CD1c-positive myeloid dendritic cell (primary cell): ENCODE measurements around the gene HEXD.
"Not testable (repeated sequence)": the region's sequence is repeated elsewhere in the genome, so short reads cannot be mapped to it uniquely, and the experiment has no call there.

Experiments used
- DNase-seq: peaks from one replicate; pipeline ENCODE4 v3.0.0-alpha.2; 2016; ENCODE audit errors: extremely low spot score

Gene HEXD

GRCh38 chr17:82418001-82418986 lies at the start of gene HEXD, which contains the start of gene OGFOD3:
TSS of gene HEXD (plus strand) at chr17:82418347. CDS start at chr17:82419800, 1,453 bp downstream.
TSS of gene OGFOD3 (minus strand) at chr17:82418586. CDS start at chr17:82418485, 101 bp downstream.
- peak; percentile 92 for DNase-seq

- DNase-seq = no peak
Observed at GRCh38 chr17:82369211-82369610, 48.9 kb upstream of the HEXD start.

DNA sequence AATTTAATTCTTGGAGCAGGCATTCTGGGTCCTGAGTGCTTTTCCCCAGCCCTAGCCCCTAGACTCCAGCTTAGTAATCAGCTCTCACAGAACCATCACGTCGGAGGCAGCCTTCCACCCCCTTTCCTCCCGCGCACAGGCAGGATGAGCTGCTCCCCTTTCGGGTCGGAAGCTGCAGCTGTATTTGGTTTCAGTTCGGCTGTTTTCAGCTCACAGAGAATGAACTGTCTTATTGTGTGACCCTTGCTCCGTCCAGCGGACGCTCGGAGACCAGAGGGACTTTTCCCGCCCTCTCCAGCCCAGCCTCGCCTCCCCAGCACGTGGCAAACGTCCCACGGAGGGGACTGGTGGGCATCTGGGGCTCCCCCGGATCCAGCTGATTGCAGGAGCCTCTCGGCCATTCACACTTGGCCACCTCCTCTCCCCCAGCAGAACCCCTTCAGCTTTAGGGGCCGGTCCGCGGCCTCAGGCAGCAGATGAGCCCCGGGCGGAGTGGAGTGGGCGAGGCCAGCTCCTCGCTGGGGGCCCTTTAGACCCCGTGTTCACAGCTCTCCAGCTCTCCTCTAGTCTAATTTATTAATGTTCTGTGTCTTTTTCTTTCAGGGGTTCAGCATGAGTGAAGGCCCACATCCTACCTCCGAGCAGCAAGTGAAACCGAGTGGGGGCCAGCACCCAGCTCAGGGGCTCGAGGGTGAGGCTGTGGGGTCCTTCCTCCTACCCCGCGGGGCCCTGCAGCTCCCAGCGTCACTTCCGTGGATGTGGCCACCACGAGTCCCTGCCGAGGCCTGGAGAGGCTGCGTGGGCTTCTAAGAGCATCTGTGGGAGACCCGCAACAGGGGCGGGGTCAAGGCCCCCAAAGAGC lies 47.4 kb upstream of the HEXD start:
- DNase-seq = peak; percentile 42

DNA sequence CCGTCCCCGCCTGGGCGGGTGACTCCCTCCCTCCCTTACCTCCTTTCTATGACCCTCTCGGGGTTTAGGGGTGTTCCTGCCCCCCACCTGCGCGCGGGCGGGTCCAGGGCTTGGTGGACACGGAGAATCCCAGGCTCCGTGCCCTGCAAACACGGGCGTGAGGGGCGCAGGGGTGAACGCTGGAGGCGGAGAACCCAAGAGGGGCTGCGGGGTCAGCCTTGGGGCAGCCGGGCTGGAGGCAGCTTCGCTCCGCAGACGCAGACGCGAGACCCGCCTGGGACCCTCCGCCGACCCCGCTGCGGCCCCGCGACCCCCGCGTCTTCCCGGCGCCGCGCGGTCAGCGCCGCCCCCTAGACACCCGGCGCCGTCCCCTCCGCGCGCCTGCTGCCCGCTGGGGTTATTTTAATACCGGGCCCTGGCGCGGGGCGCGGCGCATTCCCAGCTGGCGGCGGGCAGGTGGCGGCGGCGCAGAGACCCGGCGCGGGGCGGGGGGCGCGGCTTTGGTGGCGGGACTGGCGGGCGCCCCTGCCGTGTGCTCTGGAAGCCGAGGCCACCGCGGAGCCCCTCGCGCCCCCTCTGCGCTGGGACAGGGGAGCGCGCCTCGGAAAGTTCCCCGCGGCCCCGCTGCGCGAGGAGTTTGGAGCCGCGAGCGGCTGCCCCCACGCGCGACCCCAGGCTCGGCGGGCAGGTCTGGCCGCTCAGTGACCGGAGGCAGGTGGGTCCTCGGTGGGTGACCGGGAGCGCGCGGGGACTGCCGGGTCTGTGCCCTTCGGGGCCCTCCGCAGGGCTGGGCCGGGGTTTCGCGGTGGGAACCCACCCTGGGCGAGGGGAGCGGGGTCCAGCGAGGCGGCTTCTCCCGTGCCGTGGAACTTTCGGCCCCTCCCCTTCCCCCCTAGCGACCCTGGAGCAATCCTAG lies 46.6 kb upstream of the HEXD start, which contains the start of gene UTS2R:
Gene UTS2R, plus strand, starts transcription at position 433 of the 916 bp plus-strand sequence. CDS start 2,560 bp downstream, outside the sequence.
- DNase-seq = no peak

- DNase-seq = peak; percentile 91
Observed at GRCh38 chr17:82372249-82373071, 45.7 kb upstream of the HEXD start.

DNA sequence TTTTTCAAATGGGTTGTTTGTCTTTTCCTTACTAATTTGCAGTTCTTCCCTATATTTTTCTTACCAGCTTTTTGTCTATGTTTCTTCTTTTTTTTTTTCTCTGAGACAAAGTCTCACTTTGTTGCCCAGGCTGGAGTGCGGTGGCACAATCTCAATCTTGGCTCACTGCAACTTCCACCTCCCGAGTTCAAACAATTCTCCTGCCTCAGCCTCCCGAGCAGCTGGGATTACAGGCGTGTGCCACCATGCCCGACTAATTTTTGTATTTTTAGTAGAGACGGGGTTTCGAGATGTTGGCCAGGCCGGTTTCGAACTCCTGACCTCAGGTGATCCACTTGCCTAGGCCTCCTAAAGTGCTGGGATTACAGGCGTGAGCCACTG lies 45.1 kb upstream of the HEXD start:
- DNase-seq = not testable (repeated sequence)

DNA sequence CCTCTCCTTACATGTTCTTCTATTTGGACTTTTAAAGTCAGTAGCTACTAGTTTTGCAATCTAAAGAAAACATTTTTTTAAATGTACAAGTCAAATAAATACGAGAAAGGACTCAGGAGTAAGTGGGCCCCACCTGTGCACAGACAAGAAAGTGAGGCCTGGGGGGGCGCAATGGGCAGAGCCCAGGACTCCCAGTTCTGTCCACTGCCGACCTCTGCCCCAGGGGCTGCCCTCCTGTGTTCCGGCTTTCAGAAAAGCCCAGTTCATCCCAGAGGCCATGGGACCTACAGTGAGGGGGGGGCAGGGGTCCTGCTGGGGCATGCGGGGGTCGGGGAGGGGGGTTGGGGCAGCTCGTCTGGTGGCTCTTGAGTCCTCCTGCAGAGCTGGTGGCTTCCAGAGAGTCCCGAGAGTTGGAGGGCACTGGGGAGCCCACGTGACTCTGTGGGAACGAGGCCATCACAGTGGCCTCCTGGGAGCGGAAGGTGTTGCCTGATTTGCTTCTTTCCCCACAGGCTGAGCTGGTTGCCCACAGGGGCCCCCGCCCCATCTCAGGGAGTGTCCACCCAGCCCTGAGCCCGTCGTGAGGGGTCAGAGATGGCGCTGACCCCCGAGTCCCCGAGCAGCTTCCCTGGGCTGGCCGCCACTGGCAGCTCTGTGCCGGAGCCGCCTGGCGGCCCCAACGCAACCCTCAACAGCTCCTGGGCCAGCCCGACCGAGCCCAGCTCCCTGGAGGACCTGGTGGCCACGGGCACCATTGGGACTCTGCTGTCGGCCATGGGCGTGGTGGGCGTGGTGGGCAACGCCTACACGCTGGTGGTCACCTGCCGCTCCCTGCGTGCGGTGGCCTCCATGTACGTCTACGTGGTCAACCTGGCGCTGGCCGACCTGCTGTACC lies 44.2 kb upstream of the HEXD start:
- no peak for DNase-seq

GRCh38 chr17:82374626-82375331 lies 43.4 kb upstream of the HEXD start:
- DNase-seq = no peak

GRCh38 chr17:82375359-82376041 lies 42.6 kb upstream of the HEXD start:
- no peak for DNase-seq

DNA sequence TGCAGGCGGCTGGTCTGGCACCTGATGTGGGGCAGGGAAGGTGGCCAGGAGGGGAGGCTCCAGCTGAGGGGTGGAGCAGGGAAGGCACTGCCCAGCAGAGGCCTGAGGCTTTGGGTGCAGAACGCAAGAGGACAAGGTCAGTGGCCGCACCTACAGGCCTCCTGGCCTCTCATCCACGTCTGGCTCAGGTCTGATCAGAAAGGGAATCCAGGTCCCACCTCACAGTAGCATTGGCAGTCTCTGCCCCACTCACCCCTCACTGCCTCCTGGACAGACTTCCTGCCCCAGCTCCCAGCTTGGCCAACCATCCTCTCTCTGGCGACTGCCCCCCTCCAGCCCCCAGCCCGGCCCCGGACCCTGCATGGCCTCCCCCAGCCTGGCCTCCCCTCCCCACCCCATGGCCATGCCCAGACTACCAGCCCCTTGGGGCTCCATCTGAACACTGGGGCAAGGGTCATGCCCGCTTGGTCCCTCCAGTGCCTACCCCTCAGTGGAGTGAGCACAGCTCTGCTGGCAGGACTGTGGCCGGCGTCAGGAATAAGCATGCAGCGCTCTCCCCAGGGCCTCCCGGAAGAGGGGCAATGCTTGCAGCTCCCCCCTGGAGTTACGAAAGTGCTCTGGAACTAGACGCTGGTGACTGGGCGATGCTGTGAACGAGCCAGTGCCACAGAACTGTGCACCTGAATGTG lies 42.0 kb upstream of the HEXD start:
- DNase-seq = no peak

DNA sequence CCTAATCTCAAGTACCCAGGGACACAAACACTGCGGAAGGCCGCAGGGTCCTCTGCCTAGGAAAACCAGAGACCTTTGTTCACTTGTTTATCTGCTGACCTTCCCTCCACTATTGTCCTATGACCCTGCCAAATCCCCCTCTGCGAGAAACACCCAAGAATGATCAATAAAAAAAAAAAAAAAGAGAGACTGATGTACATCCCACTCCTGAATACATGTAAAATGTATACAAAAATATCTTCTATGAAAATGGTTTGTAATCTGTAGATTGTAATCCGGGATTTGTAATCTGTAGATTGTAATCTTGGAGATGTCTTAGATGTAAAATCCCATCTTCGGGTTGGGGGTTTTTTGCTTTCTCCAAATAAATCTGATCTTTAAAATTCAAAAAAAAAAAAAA lies 40.9 kb upstream of the HEXD start:
- not testable (repeated sequence) for DNase-seq

GRCh38 chr17:82377924-82378740 lies 40.0 kb upstream of the HEXD start:
- no peak for DNase-seq

DNA sequence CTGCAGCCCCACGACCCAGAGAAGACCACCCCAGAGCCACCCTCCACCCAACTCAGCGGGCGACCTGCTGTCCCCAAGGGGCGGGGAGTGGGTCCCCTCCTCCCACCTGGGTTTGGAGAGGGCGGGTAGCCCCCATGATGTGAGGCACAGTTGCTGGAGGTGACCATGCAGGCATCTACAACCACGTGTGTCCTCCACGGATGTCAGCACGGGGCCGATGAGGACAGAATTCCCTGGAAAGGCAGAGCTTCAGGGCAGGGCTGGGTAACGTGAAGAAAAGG lies 39.5 kb upstream of the HEXD start:
- no peak for DNase-seq

DNA sequence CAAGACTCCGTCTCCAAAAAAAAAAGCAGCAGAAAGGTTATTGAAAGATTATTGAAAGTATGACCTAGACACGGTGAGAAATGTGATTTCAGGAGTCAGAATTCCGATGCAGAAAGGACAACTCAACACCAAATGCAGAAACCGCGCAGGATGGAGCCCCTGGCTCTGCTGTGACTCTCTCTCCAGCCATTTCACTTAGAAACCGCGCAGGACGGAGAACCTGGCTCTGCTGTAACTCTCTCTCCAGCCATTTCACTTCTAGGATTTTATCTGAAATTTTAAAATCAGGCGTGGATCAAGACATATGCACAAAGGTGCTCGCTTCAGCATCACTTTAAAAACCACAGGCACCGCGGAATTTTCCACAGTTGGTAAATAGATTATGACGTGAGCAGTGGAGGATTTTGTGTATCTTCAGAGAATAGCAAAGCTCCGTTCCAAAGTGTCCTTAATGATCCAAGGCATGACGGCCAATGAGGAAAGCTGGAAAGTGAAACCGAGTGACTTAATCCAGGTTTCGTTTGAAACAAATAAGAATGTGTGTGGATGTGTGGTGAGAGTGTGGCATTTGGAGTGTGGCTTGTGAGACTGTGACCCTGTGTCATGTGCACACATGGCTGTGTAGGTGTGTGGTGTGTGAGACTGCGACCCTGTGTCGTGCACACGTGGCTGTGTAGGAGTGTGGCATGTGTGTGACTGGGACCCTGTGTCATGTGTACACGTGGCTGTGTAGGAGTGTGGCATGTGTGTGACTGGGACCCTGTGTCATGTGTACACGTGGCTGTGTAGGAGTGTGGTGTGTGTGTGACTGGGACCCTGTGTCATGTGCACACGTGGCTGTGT lies 37.1 kb upstream of the HEXD start:
- no peak for DNase-seq

- not testable (repeated sequence) for DNase-seq
Observed at GRCh38 chr17:82381703-82382009, 36.5 kb upstream of the HEXD start.
